SK-N-SH treated with all-trans-retinoic acid at 6 μM for 48 hours (cell line): Measurements from ENCODE around the gene RPN1.

Experiments
- ATAC-seq: fragments of 200-7000 bp; cut with Tn5 transposase; 3 replicates; pipeline ENCODE4 v1.9.1; 2020; ENCODE audit warnings: mild to moderate bottlenecking, moderate library complexity
- ARNTL ChIP-seq: fragments of 450-650 bp; formaldehyde crosslinking; IDR thresholded peaks from 2 replicates; pipeline ENCODE4 v1.5.0; 2020; ENCODE audit warnings: low read depth, mild to moderate bottlenecking, moderate library complexity, borderline replicate concordance
- CREB5 ChIP-seq: fragments of 250-450 bp; sonication (Bioruptor Pico); IDR thresholded peaks from 2 replicates; pipeline ENCODE4 v1.5.1; 2020; ENCODE audit warnings: low read depth, mild to moderate bottlenecking, moderate library complexity
- CSDC2 ChIP-seq: fragments of 250-450 bp; sonication (Bioruptor Pico); IDR thresholded peaks from 2 replicates; pipeline ENCODE4 v1.5.0; 2020; ENCODE audit warnings: mild to moderate bottlenecking, moderate library complexity
- ESRRG ChIP-seq: fragments of 250-450 bp; sonication (Bioruptor Pico); IDR thresholded peaks from 2 replicates; pipeline ENCODE4 v1.6.1; 2021; ENCODE audit warnings: mild to moderate bottlenecking
- GLIS3 ChIP-seq: fragments of 250-450 bp; sonication (Bioruptor Pico); IDR thresholded peaks from 2 replicates; pipeline ENCODE4 v1.5.0; 2020; ENCODE audit warnings: mild to moderate bottlenecking, moderate library complexity
- ISL1 ChIP-seq: fragments of 250-450 bp; sonication (Bioruptor Pico); IDR thresholded peaks from 2 replicates; pipeline ENCODE4 v2.1.2; 2022; ENCODE audit warnings: mild to moderate bottlenecking, moderate library complexity
- OSR1 ChIP-seq: fragments of 250-450 bp; sonication (Bioruptor Pico); IDR thresholded peaks from 2 replicates; pipeline ENCODE4 v1.8.0; 2022; ENCODE audit warnings: moderate library complexity, mild to moderate bottlenecking, inconsistent platforms
- PPARA ChIP-seq: fragments of 250-450 bp; sonication (Bioruptor Pico); IDR thresholded peaks from 2 replicates; pipeline ENCODE4 v1.5.0; 2020; ENCODE audit warnings: mild to moderate bottlenecking, borderline replicate concordance
- RARB ChIP-seq: fragments of 250-450 bp; sonication (Bioruptor Pico); IDR thresholded peaks from 2 replicates; pipeline ENCODE4 v1.8.0; 2021; ENCODE audit warnings: mild to moderate bottlenecking, moderate library complexity
- SNAI2 ChIP-seq: fragments of 250-450 bp; sonication (Bioruptor Pico); IDR thresholded peaks from 2 replicates; pipeline ENCODE4 v1.5.0; 2020; ENCODE audit warnings: mild to moderate bottlenecking, moderate library complexity
- TCF4 ChIP-seq: fragments of 250-450 bp; sonication (Bioruptor Pico); IDR thresholded peaks from 2 replicates; pipeline ENCODE4 v1.8.0; 2021; ENCODE audit warnings: mild to moderate bottlenecking, moderate library complexity, borderline replicate concordance
- ZC3H10 ChIP-seq: fragments of 250-450 bp; sonication (Bioruptor Pico); IDR thresholded peaks from 2 replicates; pipeline ENCODE4 v1.5.1; 2021; ENCODE audit warnings: mild to moderate bottlenecking, moderate library complexity
- ZFP3 ChIP-seq: fragments of 250-450 bp; sonication (Bioruptor Pico); IDR thresholded peaks from 2 replicates; pipeline ENCODE4 v1.5.0; 2020; ENCODE audit warnings: mild to moderate bottlenecking, moderate library complexity
- ZFP30 ChIP-seq: fragments of 450-650 bp; formaldehyde crosslinking; IDR thresholded peaks from 2 replicates; pipeline ENCODE4 v1.5.0; 2022; ENCODE audit warnings: mild to moderate bottlenecking, moderate library complexity
- ZNF565 ChIP-seq: fragments of 450-650 bp; formaldehyde crosslinking; conservative IDR thresholded peaks from 2 replicates; pipeline ENCODE4 v1.5.0; 2020; ENCODE audit warnings: low read depth, mild to moderate bottlenecking, moderate library complexity
- ZNF70 ChIP-seq: fragments of 450-650 bp; formaldehyde crosslinking; IDR thresholded peaks from 2 replicates; pipeline ENCODE4 v1.5.0; 2020; ENCODE audit warnings: mild to moderate bottlenecking, moderate library complexity
- ZNF8 ChIP-seq: fragments of 450-650 bp; formaldehyde crosslinking; IDR thresholded peaks from 2 replicates; pipeline ENCODE4 v1.5.0; 2020; ENCODE audit warnings: mild to moderate bottlenecking, moderate library complexity
- TF ChIP-seq, protein P1 (sequence below): fragments of 250-450 bp; sonication (Bioruptor Pico); IDR thresholded peaks from 2 replicates; pipeline ENCODE4 v1.5.0; 2020; ENCODE audit warnings: mild to moderate bottlenecking, moderate library complexity
- TF ChIP-seq, protein P2 (sequence below): fragments of 250-450 bp; sonication (Bioruptor Pico); IDR thresholded peaks from 2 replicates; pipeline ENCODE4 v1.5.1; 2021; ENCODE audit warnings: mild to moderate bottlenecking, moderate library complexity

RPN1 gene

DNA sequence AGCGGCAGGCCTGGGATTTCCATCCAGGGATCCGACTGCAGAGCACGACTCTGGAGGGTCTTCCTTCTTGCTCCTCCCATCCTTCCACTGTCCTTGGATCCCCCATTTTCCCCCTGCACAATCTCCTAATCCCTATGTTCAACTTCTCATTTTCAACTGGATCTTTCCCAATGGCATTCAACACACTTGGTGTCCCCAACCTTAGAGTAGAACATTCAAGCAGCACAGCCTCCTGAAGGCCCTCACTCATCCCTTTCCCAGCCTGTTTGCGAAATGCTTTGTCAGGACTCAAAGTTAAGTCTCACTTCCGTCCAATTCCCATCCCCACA is 32.3 kb downstream of the RPN1 start:
- TF ChIP-seq ARNTL (CRISPR knock-in tag), result no peak
- no peak for TF ChIP-seq CREB5 (CRISPR knock-in tag)
- no peak for TF ChIP-seq RARB
- TF ChIP-seq ZFP30 (CRISPR knock-in tag), result no peak
- TF ChIP-seq ISL1 (CRISPR knock-in tag), result no peak
- TF ChIP-seq, protein P1, sequence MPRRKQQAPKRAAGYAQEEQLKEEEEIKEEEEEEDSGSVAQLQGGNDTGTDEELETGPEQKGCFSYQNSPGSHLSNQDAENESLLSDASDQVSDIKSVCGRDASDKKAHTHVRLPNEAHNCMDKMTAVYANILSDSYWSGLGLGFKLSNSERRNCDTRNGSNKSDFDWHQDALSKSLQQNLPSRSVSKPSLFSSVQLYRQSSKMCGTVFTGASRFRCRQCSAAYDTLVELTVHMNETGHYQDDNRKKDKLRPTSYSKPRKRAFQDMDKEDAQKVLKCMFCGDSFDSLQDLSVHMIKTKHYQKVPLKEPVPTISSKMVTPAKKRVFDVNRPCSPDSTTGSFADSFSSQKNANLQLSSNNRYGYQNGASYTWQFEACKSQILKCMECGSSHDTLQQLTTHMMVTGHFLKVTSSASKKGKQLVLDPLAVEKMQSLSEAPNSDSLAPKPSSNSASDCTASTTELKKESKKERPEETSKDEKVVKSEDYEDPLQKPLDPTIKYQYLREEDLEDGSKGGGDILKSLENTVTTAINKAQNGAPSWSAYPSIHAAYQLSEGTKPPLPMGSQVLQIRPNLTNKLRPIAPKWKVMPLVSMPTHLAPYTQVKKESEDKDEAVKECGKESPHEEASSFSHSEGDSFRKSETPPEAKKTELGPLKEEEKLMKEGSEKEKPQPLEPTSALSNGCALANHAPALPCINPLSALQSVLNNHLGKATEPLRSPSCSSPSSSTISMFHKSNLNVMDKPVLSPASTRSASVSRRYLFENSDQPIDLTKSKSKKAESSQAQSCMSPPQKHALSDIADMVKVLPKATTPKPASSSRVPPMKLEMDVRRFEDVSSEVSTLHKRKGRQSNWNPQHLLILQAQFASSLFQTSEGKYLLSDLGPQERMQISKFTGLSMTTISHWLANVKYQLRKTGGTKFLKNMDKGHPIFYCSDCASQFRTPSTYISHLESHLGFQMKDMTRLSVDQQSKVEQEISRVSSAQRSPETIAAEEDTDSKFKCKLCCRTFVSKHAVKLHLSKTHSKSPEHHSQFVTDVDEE, result no peak
- no peak for TF ChIP-seq CSDC2
- TF ChIP-seq, all 23 proteins: peak for 0
- ATAC-seq, result no peak

DNA sequence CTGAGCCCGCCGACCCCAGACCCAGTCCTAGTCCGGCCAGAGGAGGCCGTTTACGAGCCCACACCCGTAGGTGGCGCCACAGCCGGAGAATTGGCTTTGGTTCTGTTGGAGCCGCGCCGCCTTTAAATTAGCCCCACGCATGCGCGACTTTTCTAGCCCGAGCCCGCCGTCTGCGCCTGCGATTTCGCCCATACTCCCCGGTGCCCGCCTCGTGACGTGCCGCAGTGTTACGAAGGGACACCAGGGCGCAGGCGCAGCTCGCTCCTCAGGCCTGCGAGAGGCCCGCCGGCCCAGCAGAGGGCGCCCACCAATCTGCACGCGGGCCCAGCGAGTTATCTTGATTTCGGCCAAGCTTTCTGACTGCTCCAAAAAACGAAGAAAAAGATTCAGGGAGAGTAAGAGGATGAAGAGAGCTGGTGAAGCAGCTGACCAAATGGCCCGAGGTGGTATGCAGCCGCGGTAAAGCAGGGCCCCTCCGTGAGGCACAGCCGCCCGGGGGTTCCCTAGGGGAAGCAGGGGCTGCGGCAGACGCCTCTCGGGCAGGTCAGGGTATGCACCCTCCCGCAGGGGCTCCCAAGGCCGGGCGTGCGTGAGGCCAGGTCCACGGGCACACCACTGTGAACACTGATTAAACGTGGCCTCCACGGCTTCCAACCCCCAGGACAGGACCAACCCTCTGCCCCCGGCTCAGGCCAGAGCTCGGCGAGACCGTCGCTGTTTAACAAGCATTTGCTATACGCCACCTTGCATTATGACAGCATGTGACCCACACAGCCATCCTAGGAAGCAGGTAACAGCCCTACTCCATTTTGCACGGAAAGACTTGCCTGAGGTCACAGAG is 32.8 kb downstream of the RPN1 start:
- ATAC-seq, result peak; percentile 93
- TF ChIP-seq ZNF565 (CRISPR knock-in tag) (no peak), ESRRG (CRISPR knock-in tag) (no peak), SNAI2 (CRISPR knock-in tag) (0 out of 2 replicates have a peak, but pooled peaks have one; percentile 11)
- TF ChIP-seq, all 23 proteins: peak for 1

DNA sequence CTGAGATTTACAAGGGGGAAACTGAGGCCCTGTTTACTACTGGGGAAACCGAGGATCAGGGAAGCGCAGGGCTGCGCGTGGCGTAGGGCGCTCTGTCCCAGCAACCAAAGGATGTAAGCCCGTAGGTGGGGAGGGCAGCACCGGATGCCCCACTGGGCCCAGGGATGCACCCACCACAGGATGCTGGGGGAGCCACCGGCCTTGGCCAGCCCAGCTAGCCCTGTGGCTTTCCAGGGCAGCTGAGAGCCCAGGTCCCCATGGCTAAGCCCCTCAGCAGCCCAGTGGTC is 33.4 kb downstream of the RPN1 start:
- TF ChIP-seq ZFP30 (CRISPR knock-in tag) (no peak), SNAI2 (CRISPR knock-in tag) (no peak), ZNF70 (CRISPR knock-in tag) (no peak), TCF4 (CRISPR knock-in tag) (no peak), CREB5 (CRISPR knock-in tag) (no peak), ZNF8 (CRISPR knock-in tag) (no peak), ZFP3 (CRISPR knock-in tag) (no peak), ZC3H10 (CRISPR knock-in tag) (no peak), ARNTL (CRISPR knock-in tag) (no peak), ZNF565 (CRISPR knock-in tag) (no peak)
- TF ChIP-seq, protein P2, sequence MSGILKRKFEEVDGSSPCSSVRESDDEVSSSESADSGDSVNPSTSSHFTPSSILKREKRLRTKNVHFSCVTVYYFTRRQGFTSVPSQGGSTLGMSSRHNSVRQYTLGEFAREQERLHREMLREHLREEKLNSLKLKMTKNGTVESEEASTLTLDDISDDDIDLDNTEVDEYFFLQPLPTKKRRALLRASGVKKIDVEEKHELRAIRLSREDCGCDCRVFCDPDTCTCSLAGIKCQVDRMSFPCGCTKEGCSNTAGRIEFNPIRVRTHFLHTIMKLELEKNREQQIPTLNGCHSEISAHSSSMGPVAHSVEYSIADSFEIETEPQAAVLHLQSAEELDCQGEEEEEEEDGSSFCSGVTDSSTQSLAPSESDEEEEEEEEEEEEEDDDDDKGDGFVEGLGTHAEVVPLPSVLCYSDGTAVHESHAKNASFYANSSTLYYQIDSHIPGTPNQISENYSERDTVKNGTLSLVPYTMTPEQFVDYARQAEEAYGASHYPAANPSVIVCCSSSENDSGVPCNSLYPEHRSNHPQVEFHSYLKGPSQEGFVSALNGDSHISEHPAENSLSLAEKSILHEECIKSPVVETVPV (CRISPR knock-in tag), result no peak
- TF ChIP-seq, protein P1, result no peak
- TF ChIP-seq, all 23 proteins: peak for 0
- no peak for ATAC-seq

DNA sequence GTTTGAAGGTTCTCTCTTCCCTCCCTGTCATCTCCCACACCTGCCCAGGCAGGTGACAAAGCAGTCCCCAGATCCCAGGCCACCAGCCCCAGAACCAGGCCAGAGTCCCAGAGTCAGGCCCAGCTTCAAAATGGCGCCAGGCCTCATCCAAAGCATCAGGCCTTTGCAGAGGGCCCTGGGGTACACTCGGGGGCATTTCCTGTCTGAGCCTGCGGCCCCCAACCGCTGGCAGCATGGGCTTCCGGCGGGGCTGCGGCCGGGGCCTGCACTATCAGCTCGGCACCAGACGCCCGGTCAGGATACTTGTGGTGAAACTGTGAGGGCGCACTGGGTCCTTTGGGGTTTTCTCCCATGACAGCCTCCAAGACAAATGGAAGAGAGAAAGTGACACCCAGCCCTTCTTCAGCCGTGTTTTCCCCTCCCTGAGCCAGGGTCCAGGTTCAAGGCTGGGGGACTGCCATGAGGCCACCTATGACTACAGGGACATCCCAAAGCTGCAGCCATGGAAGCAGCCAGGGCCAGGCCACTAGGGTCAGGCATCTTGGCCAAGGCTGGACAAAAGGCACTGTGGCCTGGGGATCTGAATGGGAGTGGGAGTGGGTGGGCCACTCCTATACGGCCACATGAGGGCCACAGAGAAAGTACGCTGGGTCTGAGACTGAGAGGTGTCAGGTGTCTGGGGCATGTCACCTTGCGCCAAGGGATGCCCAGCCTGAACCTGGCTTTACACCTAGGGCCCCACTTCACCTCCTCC is 33.9 kb downstream of the RPN1 start:
- no peak for ATAC-seq
- no peak for TF ChIP-seq CSDC2
- TF ChIP-seq GLIS3 (CRISPR knock-in tag), result no peak
- no peak for TF ChIP-seq RARB
- no peak for TF ChIP-seq ESRRG (CRISPR knock-in tag)
- TF ChIP-seq OSR1 (CRISPR knock-in tag), result no peak
- TF ChIP-seq, protein P1, result no peak
- TF ChIP-seq ARNTL (CRISPR knock-in tag), result no peak
- TF ChIP-seq PPARA, result no peak
